ENCODE measurements around the gene CRIP3.

- TF ChIP-seq POLR2A (IDR thresholded peaks at IDR 0.05; ENCODE audit: low read length) (no peak), GATA1 (IDR thresholded peaks at IDR 0.05; ENCODE audit: low read depth, low read length) (no peak)
Observed at GRCh38 chr6:43262780-43263313, 45.8 kb downstream of the CRIP3 start.
